Loucy (cell line): ENCODE measurements around the gene MPPE1.

ENCODE experiments used
- CTCF ChIP-seq: fragments of 200-600 bp; sonication (generic); conservative IDR thresholded peaks from 2 replicates; pipeline ENCODE4 v1.5.1; 2014; ENCODE audit warnings: mild to moderate bottlenecking, antibody characterized with exemption, low read length
- EZH2phosphoT487 ChIP-seq: fragments of 200-600 bp; IDR thresholded peaks from 2 replicates; pipeline ENCODE4 v1.6.1; 2018; ENCODE audit warnings: antibody characterized with exemption, mild to moderate bottlenecking, moderate library complexity, borderline replicate concordance

GRCh38 chr18:11901826-11902438 lies 6.2 kb downstream of the MPPE1 start:
- no peak for TF ChIP-seq CTCF
- TF ChIP-seq EZH2phosphoT487: no peak
